SH-SY5Y (cell line): ENCODE results near the gene SKAP1.

Experiments used
- GATA2 ChIP-seq: IDR thresholded peaks from 2 replicates; pipeline ENCODE4 v1.6.1; 2011; ENCODE audit warnings: mild to moderate bottlenecking, low read depth, low read length
- GATA3 ChIP-seq: IDR thresholded peaks from 2 replicates; pipeline ENCODE4 v1.6.1; 2011; ENCODE audit warnings: low read depth, mild to moderate bottlenecking, low read length, moderate library complexity

DNA sequence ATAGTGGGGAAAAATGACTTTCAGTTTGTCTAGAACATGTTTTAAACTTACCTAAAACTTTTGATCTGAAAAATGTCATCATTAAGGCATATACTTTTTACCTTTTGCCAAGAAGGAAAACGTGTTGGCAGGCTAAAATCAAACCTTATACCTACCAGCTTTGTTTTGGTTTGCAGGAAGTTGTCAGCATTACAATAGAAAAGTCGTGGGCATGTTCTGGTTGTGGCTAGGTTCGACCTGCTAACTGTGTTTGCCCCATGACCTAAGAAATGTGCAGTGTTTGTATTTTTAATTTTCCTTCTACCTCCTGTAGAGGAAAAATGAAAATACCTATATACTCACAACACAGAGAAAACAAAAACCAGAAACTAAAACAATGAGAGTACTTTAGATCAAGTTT lies 13.0 kb downstream of the SKAP1 start:
- TF ChIP-seq GATA3, result no peak
- no peak for TF ChIP-seq GATA2
